MCF 10A (cell line): Measurements from ENCODE around the gene OR10C1. TPM values are rescaled to one million over a fixed set of nuclear protein-coding genes. Genes with fewer than 3 reads are reported as not detected.

Source experiments
- BruUV-seq: library from RNA; stranded (reverse); fragments of 400-500 nt; replicated peaks from 2 replicates; lab custom pipeline; 2021; lab: Mats Ljungman, UMichigan
- CTCF ChIA-PET: fragments of 300-600 bp; sonication (Branson Sonifier 250); formaldehyde crosslinking; extraction: SDS; loops from one replicate; lab custom pipeline; 2021; ENCODE audit warnings: antibody characterized with exemption, inconsistent platforms; lab: Yijun Ruan, JAX
- POLR2A ChIA-PET: fragments of 300-600, 350-650 bp; sonication (Branson Sonifier 250); formaldehyde crosslinking; extraction: SDS; loops from one replicate; lab custom pipeline; 2020; ENCODE audit warnings: antibody characterized with exemption, inconsistent platforms; lab: Yijun Ruan, JAX
- DNase-seq: peaks from one replicate; pipeline ENCODE4 v3.0.0-alpha.2; 2018; ENCODE audit not compliant: unreplicated experiment
- H3K27ac Mint-ChIP-seq: one replicate; pipeline ENCODE4 v1.8.0; 2022; ENCODE audit warnings: mild to moderate bottlenecking, low read depth, mixed read lengths; ENCODE audit not compliant: unreplicated experiment
- H3K27me3 Mint-ChIP-seq: one replicate; pipeline ENCODE4 v1.8.0; 2022; ENCODE audit warnings: mixed read lengths; ENCODE audit not compliant: insufficient read depth, unreplicated experiment
- H3K36me3 Mint-ChIP-seq: one replicate; pipeline ENCODE4 v1.8.0; 2022; ENCODE audit warnings: mild to moderate bottlenecking, moderate library complexity, mixed read lengths; ENCODE audit not compliant: insufficient read depth, unreplicated experiment
- H3K4me1 Mint-ChIP-seq: one replicate; pipeline ENCODE4 v1.8.0; 2022; ENCODE audit warnings: mixed read lengths; ENCODE audit not compliant: insufficient read depth, unreplicated experiment
- H3K4me3 Mint-ChIP-seq: one replicate; pipeline ENCODE4 v1.8.0; 2022; ENCODE audit warnings: mild to moderate bottlenecking, moderate library complexity, mixed read lengths; ENCODE audit not compliant: unreplicated experiment
- H3K9me3 Mint-ChIP-seq: one replicate; pipeline ENCODE4 v1.8.0; 2022; ENCODE audit warnings: mixed read lengths; ENCODE audit not compliant: unreplicated experiment
- CTCF ChIP-seq: fragments of 200-600 bp; IDR thresholded peaks from one replicate; pipeline ENCODE4 v1.8.0; 2022; ENCODE audit warnings: antibody characterized with exemption, mild to moderate bottlenecking; ENCODE audit not compliant: unreplicated experiment
- intact Hi-C: fragments of 100-400 bp; cut with micrococcal nuclease; formaldehyde crosslinking; loops from 2 replicates; pipeline ENCODE4 v1.14.1; 2022
- total RNA-seq: library from RNA; stranded (reverse); gene quantifications from 2 replicates; pipeline ENCODE4 v1.2.3, GENCODE V29; 2022

Gene OR10C1
- total RNA-seq, 1 experiment from 2014 or later: not detected

- no peak overlapping the region for H3K4me3 Mint-ChIP-seq
- DNase-seq: no peak
- H3K36me3 Mint-ChIP-seq: no peaks in the 10 kb centered on the region
- no peak overlapping the region for H3K27ac Mint-ChIP-seq
- H3K27me3 Mint-ChIP-seq: peaks cover 78% of the 10 kb centered on the region
- CTCF ChIA-PET: interaction anchor here (0.7 kb wide), 1 partner anchor 129 kb away, joined by 3 read pairs; no protein-coding TSS in a partner anchor
- intact Hi-C loops: no loop called here
- H3K4me1 Mint-ChIP-seq: no peaks in the 10 kb centered on the region
- POLR2A ChIA-PET: no interaction called here
- no peak for TF ChIP-seq CTCF
- H3K9me3 Mint-ChIP-seq: no peaks in the 10 kb centered on the region
- no TSS peak for BruUV-seq
Measured at GRCh38 chr6:29461021-29461814, 22.1 kb downstream of the OR10C1 start.

- BruUV-seq: no TSS peak
- H3K27me3 Mint-ChIP-seq: peaks cover 83% of the 10 kb centered on the region
- ChIA-PET CTCF (no interaction called here), POLR2A (no interaction called here)
- no peaks in the 10 kb centered on the region for H3K9me3 Mint-ChIP-seq
- no peak for TF ChIP-seq CTCF
- DNase-seq: no peak
- H3K27ac Mint-ChIP-seq: no peak overlapping the region
- H3K4me3 Mint-ChIP-seq: no peak overlapping the region
- no peaks in the 10 kb centered on the region for H3K36me3 Mint-ChIP-seq
- intact Hi-C loops: no loop called here
- H3K4me1 Mint-ChIP-seq: no peaks in the 10 kb centered on the region
Measured at GRCh38 chr6:29462022-29462421, 22.9 kb downstream of the OR10C1 start.

DNA sequence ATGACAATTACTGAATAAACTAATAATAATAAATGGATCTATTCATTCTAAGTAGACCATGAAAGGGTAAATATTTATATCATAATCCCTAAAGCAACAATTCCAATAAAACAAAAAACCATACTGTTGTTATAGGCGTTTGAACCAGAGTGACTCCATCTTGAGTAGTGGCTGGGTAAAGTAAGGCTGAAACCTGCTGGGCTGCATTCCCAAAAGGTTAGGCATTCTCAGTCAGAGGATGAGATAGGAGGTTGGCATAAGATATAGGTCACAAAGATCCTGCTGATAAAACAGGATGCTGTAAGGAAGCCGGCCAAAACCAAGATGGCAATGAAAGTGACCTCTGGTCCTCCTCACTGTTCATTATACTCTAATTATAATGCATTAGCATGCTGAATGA, 26.2 kb downstream of the OR10C1 start:
- CTCF ChIA-PET: no interaction called here
- no peak overlapping the region for H3K27ac Mint-ChIP-seq
- no peaks in the 10 kb centered on the region for H3K4me1 Mint-ChIP-seq
- intact Hi-C loops: no loop called here
- H3K36me3 Mint-ChIP-seq: no peaks in the 10 kb centered on the region
- DNase-seq: no peak
- POLR2A ChIA-PET: no interaction called here
- BruUV-seq: no TSS peak
- no peak overlapping the region for H3K4me3 Mint-ChIP-seq
- peaks cover 73% of the 10 kb centered on the region for H3K27me3 Mint-ChIP-seq
- TF ChIP-seq CTCF: no peak
- H3K9me3 Mint-ChIP-seq: no peaks in the 10 kb centered on the region

DNA sequence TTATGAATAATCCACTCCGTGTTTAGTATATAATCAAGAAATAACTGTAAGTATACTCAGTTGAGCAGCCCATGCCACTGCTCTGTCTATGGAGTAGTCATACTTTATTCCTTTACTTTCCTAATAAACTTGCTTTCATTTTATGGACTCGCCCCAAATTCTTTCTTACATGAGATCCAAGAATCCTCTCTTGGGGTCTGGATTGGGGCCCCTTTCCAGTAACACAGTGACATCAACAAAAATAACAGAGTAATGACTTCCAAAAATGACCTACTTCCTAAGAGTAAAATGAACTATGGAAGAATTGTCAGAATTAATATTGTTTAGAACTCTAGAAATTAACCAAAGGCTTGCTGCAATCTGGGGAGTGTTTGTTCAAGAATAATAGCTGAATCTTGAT, 26.7 kb downstream of the OR10C1 start:
- DNase-seq: no peak
- Mint-ChIP-seq H3K9me3 (no peaks in the 10 kb centered on the region), H3K27me3 (peaks cover 73% of the 10 kb centered on the region), H3K4me1 (no peaks in the 10 kb centered on the region), H3K27ac (no peak overlapping the region), H3K4me3 (no peak overlapping the region), H3K36me3 (no peaks in the 10 kb centered on the region)
- BruUV-seq: no TSS peak
- ChIA-PET POLR2A (interaction anchor here (0.8 kb wide), 1 partner anchor 50 kb away, joined by 3 read pairs; no protein-coding TSS in a partner anchor), CTCF (interaction anchor here (0.7 kb wide), 1 partner anchor 18 kb away, joined by 3 read pairs; no protein-coding TSS in a partner anchor)
- TF ChIP-seq CTCF: no peak
- intact Hi-C loops: no loop called here
